HepG2 (cell line): ENCODE data around the gene SLCO2A1. TPM values are rescaled to one million over a fixed set of nuclear protein-coding genes. Genes with fewer than 3 reads are reported as not detected.
A peak's percentile ranks its signal among the peaks of the same experiment; 100 is the strongest.

Source experiments
- ATAC-seq: fragments of 200-7000 bp; cut with Tn5 transposase; 3 replicates; pipeline ENCODE4 v1.9.1; 2020; ENCODE audit warnings: mild to moderate bottlenecking, moderate library complexity
- BruUV-seq: library from RNA; stranded (reverse); fragments of 400-500 nt; replicated peaks from 2 replicates; lab custom pipeline; 2021; lab: Mats Ljungman, UMichigan
- CTCF ChIA-PET: fragments of 300-600 bp; formaldehyde crosslinking; extraction: SDS; loops from one replicate; lab custom pipeline; 2021; ENCODE audit warnings: low total read pairs, inconsistent platforms, low intra/inter-chr PET ratio; lab: Yijun Ruan, JAX
- POLR2A ChIA-PET: fragments of 350-600 bp; sonication (Branson Sonifier 250); formaldehyde crosslinking; loops from one replicate; lab custom pipeline; 2020; ENCODE audit warnings: antibody characterized with exemption, inconsistent platforms; lab: Yijun Ruan, JAX
- DNase-seq: peaks from one replicate; pipeline ENCODE4 v3.0.0-alpha.2; 2015; ENCODE audit warnings: low spot score
- FAIRE-seq: peaks from 3 replicates; lab custom pipeline; 2011; peaks lifted over from hg19 to GRCh38; lab: Jason Lieb, UNC
- H2AFZ ChIP-seq: one replicate; pipeline ENCODE4 v1.6.1; 2011; ENCODE audit warnings: low read length, inconsistent platforms
- H3K27ac ChIP-seq: fragments of 300-600 bp; 3 replicates; pipeline ENCODE4 v1.8.0; 2011; ENCODE audit warnings: mixed run types, mild to moderate bottlenecking, mixed read lengths, low read length, inconsistent platforms; ENCODE audit not compliant: insufficient read depth; ENCODE audit errors: extremely low read length
- H3K27me3 ChIP-seq, 2 experiments: fragments of 200-600 bp in 1 of 2; 2 replicates in 1 of 2; 3 replicates in 1 of 2; pipeline versions ENCODE4 v1.6.0 to v1.8.0; 2011; ENCODE audit warnings: low read length in 2 of 2, mild to moderate bottlenecking in 2 of 2, moderate library complexity in 2 of 2, inconsistent platforms in 1 of 2; ENCODE audit not compliant: insufficient read depth in 2 of 2, control insufficient read depth in 1 of 2
- H3K36me3 ChIP-seq, 2 experiments: fragments of 200-600 bp in 1 of 2; replicated peaks in 1 of 2; 2 replicates in 1 of 2; 3 replicates in 1 of 2; pipeline versions ENCODE4 v1.5.1 to v1.8.0; 2011; ENCODE audit warnings: low read length in 2 of 2, inconsistent platforms in 1 of 2; ENCODE audit not compliant: insufficient read depth in 2 of 2, control insufficient read depth in 1 of 2
- H3K4me1 ChIP-seq: 2 replicates; pipeline ENCODE4 v1.5.1; 2012; ENCODE audit warnings: low read length, inconsistent platforms; ENCODE audit not compliant: insufficient read depth
- H3K4me2 ChIP-seq: 2 replicates; pipeline ENCODE4 v1.6.0; 2011; ENCODE audit warnings: low read depth, low read length, inconsistent platforms
- H3K4me3 ChIP-seq, 3 experiments: fragments of 200-600 bp in 1 of 3; sonication (generic), shearing (Covaris generic) in 1 of 3; replicated peaks in 1 of 3; 2 replicates each; pipeline ENCODE4 v1.5.1; 2011 to 2016; ENCODE audit warnings: low read length in 3 of 3, inconsistent platforms in 2 of 3, low read depth in 2 of 3, mild to moderate bottlenecking in 2 of 3, control low read depth in 1 of 3, mixed read lengths in 1 of 3; ENCODE audit not compliant: insufficient read depth in 1 of 3
- H3K79me2 ChIP-seq: one replicate; pipeline ENCODE4 v1.6.1; 2011; ENCODE audit warnings: low read length, inconsistent platforms; ENCODE audit not compliant: insufficient read depth
- H3K9ac ChIP-seq: 2 replicates; pipeline ENCODE4 v1.6.0; 2011; ENCODE audit warnings: mild to moderate bottlenecking, low read depth, low read length, inconsistent platforms; ENCODE audit not compliant: insufficient read depth
- H3K9me3 ChIP-seq: 2 replicates; pipeline ENCODE4 v1.5.1; 2012; ENCODE audit warnings: mild to moderate bottlenecking, low read length
- H4K20me1 ChIP-seq: 2 replicates; pipeline ENCODE4 v1.6.0; 2011; ENCODE audit warnings: inconsistent platforms, mild to moderate bottlenecking, low read length, moderate library complexity; ENCODE audit not compliant: insufficient read depth
- HOXA9 ChIP-seq: sonication (generic); formaldehyde crosslinking; IDR thresholded peaks from 2 replicates; pipeline ENCODE4 v1.8.1; 2022; ENCODE audit warnings: missing genetic modification reagents, mild to moderate bottlenecking, moderate library complexity, borderline replicate concordance
- IKZF4 ChIP-seq: sonication (generic); formaldehyde crosslinking; IDR thresholded peaks from 2 replicates; pipeline ENCODE4 v1.5.1; 2020; ENCODE audit warnings: borderline replicate concordance, mild to moderate bottlenecking, low read depth, missing genetic modification reagents; ENCODE audit errors: not compliant biosample characterization
- MAX ChIP-seq: IDR thresholded peaks from 2 replicates; pipeline ENCODE4 v1.6.1; 2012; ENCODE audit warnings: inconsistent platforms
- PCBP1 ChIP-seq: fragments of 200-400 bp; formaldehyde crosslinking; IDR thresholded peaks from 2 replicates; pipeline ENCODE4 v1.6.1; 2017; ENCODE audit warnings: mild to moderate bottlenecking, low read depth, low read length, borderline replicate concordance
- ZFP41 ChIP-seq: sonication (generic); formaldehyde crosslinking; IDR thresholded peaks from 2 replicates; pipeline ENCODE4 v1.4.0; 2020; ENCODE audit warnings: mild to moderate bottlenecking, missing genetic modification reagents, borderline replicate concordance
- WGBS: methylation state at CpG from one replicate; pipeline ENCODE4 v1.1.6; 2017; ENCODE audit warnings: low lambda C conversion rate; 5-methylcytosine and 5-hydroxymethylcytosine counted together
- in situ Hi-C: cut with HindIII; loops from 2 replicates; pipeline ENCODE4 v1.10.0; 2017; ENCODE audit warnings: low pct_unique_long_range_greater_than_20kb; ENCODE audit not compliant: extremely low pct_ligation_motif_present
- intact Hi-C: fragments of 100-400 bp; cut with micrococcal nuclease; formaldehyde crosslinking; loops from one replicate; pipeline ENCODE4 v1.10.0; 2022; ENCODE audit not compliant: unreplicated experiment
- polyA plus RNA-seq, 8 experiments: library from polyadenylated mRNA; depleted of rRNA in 3 of 8; stranded (reverse) in 7 of 8; unstranded in 1 of 8; fragments of >200 nt; fragmentation: Illumina TruSeq in 4 of 8; extraction: Trizol in 4 of 8; gene quantifications; 2 replicates each; pipeline versions ENCODE4 v1.2.1 to v1.2.3, GENCODE V29; 2011 to 2016; ENCODE audit warnings: low read depth in 4 of 8, missing spikeins in 1 of 8, mixed read lengths in 1 of 8; ENCODE audit not compliant: insufficient read depth in 1 of 8
- total RNA-seq, 5 experiments: library from RNA; depleted of rRNA; stranded (reverse); fragments of >200 nt; fragmentation: Illumina TruSeq; extraction: Trizol; gene quantifications; 2 replicates each; pipeline ENCODE4 v1.2.3, GENCODE V29; 2016; ENCODE audit warnings: low read depth in 1 of 5

SLCO2A1 gene
- total and polyA plus RNA-seq, 2 of the 13 experiments (the other 11 are each of a cell fraction or from before 2014, with no cell fraction given): 0.04 TPM; not detected in 1

- Histone ChIP-seq H3K9me3 (no peaks in the 10 kb centered on the region), H2AFZ (no peak overlapping the region), H3K79me2 (no peaks in the 10 kb centered on the region), H3K4me1 (peaks cover 26% of the 10 kb centered on the region), H3K4me2 (peak overlapping the region; percentile 80; the same call in 1 of the 2 replicates), H3K27ac (no peak overlapping the region), H3K36me3 (no peaks in the 10 kb centered on the region), H3K9ac (no peak overlapping the region), H3K4me3 (peak overlapping the region in 1 of 3 experiments; percentile 73; a peak in 2 of 6 replicates), H3K27me3 (peaks cover 11 to 28% of the 10 kb centered on the region in 2 experiments), H4K20me1 (no peaks in the 10 kb centered on the region)
- CTCF ChIA-PET: no interaction called here
- intact Hi-C loops: no loop called here
- POLR2A ChIA-PET: no interaction called here
- ATAC-seq (peak; percentile 9), FAIRE-seq (no peak), DNase-seq (no peak)
- WGBS: 32% methylated on average over 22 of the region's 23 CpGs
- in situ Hi-C loops: no loop called here
- no TSS peak for BruUV-seq
- TF ChIP-seq IKZF4 (CRISPR knock-in tag): no peak
- no peak for TF ChIP-seq PCBP1
- TF ChIP-seq HOXA9 (CRISPR knock-in tag): 0 out of 2 replicates have a peak, but pooled peaks have one; percentile 27
- 0 out of 2 replicates have a peak, but pooled peaks have one; percentile 6 for TF ChIP-seq MAX
These were observed 1.1 kb downstream of the SLCO2A1 start for GRCh38 chr3:134028486-134029255.

GRCh38 chr3:134027631-134028030 lies 2.1 kb downstream of the SLCO2A1 start:
- Histone ChIP-seq H3K9ac (no peak overlapping the region), H3K4me1 (peaks cover 26% of the 10 kb centered on the region), H3K27me3 (peaks cover 9 to 24% of the 10 kb centered on the region in 2 experiments), H3K4me2 (no peak overlapping the region), H2AFZ (no peak overlapping the region), H4K20me1 (no peaks in the 10 kb centered on the region), H3K27ac (no peak overlapping the region), H3K79me2 (no peaks in the 10 kb centered on the region), H3K9me3 (no peaks in the 10 kb centered on the region), H3K36me3 (no peaks in the 10 kb centered on the region), H3K4me3 (no peak overlapping the region)
- CTCF ChIA-PET: no interaction called here
- in situ Hi-C loops (no loop called here), intact Hi-C loops (no loop called here)
- 19% methylated on average over 2 of the region's 2 CpGs for WGBS
- no peak for TF ChIP-seq ZFP41 (CRISPR knock-in tag)
- no TSS peak for BruUV-seq
- DNase-seq (no peak), FAIRE-seq (no peak), ATAC-seq (no peak)
- POLR2A ChIA-PET: no interaction called here
